IPS-11a (cell line): ENCODE results near the gene RASGRP1.

ENCODE experiments used
- H3K4me3 ChIP-seq: one replicate; pipeline ENCODE4 v1.5.1; 2013; ENCODE audit warnings: low read depth, low read length, control low read depth

Gene RASGRP1

GRCh38 chr15:38508647-38509046 is 56.0 kb downstream of the RASGRP1 start:
- no peak overlapping the region for H3K4me3 ChIP-seq

DNA sequence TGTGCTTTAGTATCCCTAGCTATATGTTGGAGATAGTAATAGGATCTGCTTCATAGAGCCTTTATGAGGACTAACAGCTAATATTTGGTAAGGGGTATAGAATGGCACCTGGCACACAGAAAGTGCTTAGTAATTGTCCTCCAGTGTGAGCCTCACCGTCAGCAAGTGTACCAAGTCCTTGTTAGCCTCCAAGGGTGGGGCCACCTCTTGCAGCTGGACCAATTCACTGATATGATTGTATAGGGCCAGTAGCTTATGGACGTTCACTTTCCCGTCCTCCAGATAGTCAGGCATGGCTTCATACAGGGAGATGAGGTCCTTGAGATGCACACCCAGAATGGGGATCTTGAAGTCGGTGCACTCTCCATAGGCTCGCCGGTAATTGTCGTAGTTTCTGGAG is 57.0 kb downstream of the RASGRP1 start:
- no peak overlapping the region for H3K4me3 ChIP-seq

GRCh38 chr15:38506997-38507396 is 57.6 kb downstream of the RASGRP1 start:
- H3K4me3 ChIP-seq, result no peak overlapping the region

- no peak overlapping the region for H3K4me3 ChIP-seq
Observed at GRCh38 chr15:38504680-38505467, 59.7 kb downstream of the RASGRP1 start.

GRCh38 chr15:38503496-38503895 is 61.1 kb downstream of the RASGRP1 start:
- no peak overlapping the region for H3K4me3 ChIP-seq

- no peak overlapping the region for H3K4me3 ChIP-seq
Observed at GRCh38 chr15:38499651-38500050, 65.0 kb downstream of the RASGRP1 start.

DNA sequence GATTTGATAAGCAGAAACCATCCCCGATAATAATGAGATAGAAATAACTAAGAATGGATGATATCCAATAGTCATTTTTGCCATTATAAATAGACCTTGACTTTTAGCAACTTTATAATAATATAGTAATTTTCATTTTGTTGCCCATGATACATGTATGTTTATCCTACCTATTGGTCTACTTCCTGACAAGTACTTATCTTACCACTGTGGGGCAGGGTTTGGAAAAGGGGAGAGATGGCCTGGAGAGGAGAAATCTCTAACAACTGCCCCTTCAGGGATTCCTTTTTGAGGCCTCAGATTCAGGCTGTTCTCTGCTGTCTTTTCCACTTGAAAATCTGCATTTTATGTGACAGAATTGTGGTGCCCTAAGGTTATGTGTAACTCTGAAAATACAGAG is 68.5 kb downstream of the RASGRP1 start:
- no peak overlapping the region for H3K4me3 ChIP-seq

DNA sequence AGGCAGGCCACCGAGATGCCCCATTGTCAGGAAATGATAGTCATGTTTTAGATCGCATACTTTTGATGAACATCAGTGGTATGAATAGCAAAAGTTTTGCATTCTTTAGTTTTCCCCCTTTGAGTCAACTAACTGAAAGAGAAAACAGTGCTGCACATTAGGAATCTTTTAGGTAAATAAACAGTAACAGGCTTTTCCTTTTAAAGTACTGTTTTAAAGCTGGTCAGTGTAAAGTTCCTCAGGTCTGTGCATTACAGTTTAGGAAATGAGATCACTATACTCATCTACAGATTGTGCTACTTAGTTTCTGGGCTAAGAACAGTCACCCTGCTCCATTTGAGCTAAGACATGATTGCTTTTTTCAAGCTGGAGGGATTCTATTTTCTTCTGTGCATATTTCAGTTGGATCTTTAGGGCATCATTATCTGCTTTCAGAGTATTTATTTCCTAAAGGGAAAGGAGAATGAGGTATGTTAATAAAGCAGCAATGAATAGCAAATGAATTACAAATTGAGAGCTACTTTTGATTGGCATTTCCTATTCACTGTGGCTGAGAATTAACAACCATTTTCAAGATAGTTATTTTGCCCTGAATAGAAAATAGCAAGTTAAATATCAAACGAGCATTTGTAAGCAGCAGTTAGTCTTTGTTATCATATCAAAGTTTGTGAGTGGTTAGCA is 74.2 kb downstream of the RASGRP1 start:
- no peak overlapping the region for H3K4me3 ChIP-seq

- no peak overlapping the region for H3K4me3 ChIP-seq
Observed at GRCh38 chr15:38487378-38487777, 77.2 kb downstream of the RASGRP1 start.

- no peak overlapping the region for H3K4me3 ChIP-seq
Observed at GRCh38 chr15:38486936-38487335, 77.7 kb downstream of the RASGRP1 start.

DNA sequence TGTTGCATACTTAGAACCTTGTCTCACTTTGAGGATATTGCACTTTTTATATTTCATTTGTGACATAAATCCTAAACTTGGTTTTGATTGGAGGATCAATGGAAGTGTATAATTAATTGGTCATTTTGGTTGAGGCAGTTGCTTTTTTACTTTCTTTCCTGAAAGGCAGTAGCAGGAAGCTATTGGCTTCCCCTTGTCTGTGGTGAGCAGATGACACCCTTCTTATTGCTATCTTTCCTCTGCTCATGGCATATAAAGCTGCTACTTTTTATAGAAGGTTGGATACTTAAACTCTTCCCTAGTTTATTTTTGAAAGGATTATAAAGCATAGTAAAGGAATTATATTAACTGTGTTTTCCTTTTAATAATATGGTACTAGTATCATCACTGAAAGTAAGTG is 82.0 kb downstream of the RASGRP1 start:
- H3K4me3 ChIP-seq, result no peak overlapping the region

GRCh38 chr15:38481761-38482160 is 82.9 kb downstream of the RASGRP1 start:
- no peak overlapping the region for H3K4me3 ChIP-seq

DNA sequence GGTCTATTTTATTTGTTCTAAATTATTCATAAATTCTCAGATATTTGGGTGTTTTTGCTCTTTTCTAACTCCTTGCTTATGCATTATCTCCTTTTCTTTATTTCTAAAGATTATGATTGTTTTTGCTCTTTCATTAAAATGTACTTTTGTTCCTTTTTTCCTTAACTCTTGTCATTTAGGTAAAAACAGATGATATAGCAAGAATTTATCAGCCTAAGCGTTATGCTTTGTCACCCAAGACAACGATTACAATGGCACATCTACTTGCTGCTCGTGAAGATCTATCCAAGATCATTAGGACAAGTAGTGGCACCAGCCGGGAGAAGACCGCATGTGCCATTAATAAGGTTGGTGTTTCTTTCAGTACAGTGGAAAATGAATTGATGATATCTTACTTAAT is 83.5 kb downstream of the RASGRP1 start:
- H3K4me3 ChIP-seq, result no peak overlapping the region

- H3K4me3 ChIP-seq, result no peak overlapping the region
Observed at GRCh38 chr15:38479756-38480155, 84.9 kb downstream of the RASGRP1 start.

- no peak overlapping the region for H3K4me3 ChIP-seq
Observed at GRCh38 chr15:38479266-38479665, 85.3 kb downstream of the RASGRP1 start.

GRCh38 chr15:38477637-38478036 is 87.0 kb downstream of the RASGRP1 start:
- H3K4me3 ChIP-seq, result no peak overlapping the region

DNA sequence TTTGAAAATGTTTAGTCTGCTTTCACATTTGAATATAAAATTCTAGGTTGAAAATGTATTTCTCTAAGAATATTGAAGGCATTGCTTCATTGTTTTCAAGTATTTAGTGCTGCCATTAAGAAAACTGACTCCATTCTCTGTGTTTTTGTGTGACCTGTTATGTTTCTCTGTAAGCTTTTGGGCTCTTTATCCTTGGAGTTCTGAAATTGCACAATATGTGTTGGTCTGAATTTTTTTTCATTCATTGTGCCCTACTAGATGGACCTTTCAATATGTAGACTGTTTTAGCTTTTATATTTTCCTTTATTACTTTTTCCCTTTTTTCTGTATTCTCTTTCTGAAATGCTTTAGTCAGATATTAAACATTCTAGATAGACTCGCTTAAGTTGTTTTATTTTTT is 88.5 kb downstream of the RASGRP1 start:
- H3K4me3 ChIP-seq, result no peak overlapping the region

- H3K4me3 ChIP-seq, result no peak overlapping the region
Observed at GRCh38 chr15:38475361-38475760, 89.3 kb downstream of the RASGRP1 start.

DNA sequence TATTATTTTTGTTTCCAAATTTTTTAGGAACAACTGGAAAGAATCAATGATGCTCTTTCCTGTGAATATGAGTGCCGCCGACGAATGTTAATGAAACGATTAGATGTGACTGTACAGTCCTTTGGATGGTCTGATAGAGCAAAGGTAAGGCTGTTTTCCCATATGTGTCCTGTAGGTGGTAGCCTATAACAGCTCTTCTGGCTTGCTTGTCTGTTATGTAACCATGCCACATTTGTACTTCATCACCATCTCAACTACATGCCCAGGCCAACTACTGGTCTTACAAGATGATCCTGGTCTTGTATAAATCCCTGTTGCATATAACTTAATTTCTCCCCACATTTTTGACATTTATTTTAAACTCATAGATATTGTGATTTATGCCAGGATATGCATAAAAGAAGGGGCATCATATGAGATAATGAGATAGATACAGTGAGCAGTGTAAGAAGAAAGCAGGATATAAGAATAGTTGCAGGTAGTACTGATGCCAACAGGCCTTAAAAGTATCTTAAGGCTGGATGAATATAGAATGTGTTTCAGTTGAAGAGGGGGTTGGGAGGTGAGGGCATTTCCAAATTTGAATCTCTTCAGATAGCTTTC is 90.4 kb downstream of the RASGRP1 start:
- H3K4me3 ChIP-seq, result no peak overlapping the region

DNA sequence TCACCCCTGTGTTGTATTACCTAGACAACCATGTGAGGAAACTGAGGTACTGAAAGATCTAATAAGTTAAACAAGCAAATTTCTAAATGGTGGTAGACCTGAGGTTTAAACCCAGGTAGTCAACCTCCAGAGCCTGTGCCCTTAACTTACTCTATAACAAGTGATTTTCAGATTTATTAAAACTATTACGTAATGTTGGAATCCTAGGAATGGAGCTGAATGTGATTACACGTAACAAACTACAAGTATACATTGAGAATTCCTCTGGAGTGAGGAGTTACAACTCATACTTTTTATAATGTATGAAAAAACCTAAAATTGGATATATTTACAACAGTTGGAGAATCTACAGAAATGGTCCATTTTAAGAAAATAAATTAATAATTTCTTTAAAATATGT is 92.6 kb downstream of the RASGRP1 start:
- H3K4me3 ChIP-seq, result no peak overlapping the region

DNA sequence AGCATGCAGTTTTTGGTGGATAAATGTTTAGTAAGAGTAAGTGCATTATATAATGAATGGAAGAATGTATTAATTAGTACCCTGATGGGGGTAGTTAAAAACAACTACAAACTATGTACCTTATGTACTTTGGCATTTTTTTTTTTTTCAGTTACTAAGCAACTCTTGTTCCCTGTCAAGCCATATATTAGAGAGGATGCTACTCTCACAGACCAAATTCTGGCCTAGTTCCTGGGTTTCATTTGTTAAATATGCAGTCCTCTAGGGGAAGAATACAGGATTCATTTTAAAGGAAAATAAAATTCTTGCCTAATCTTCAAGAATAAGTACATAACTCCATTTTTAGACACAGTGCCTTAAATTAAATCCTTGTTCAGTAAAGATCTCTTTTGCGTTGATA is 93.8 kb downstream of the RASGRP1 start:
- H3K4me3 ChIP-seq, result no peak overlapping the region

DNA sequence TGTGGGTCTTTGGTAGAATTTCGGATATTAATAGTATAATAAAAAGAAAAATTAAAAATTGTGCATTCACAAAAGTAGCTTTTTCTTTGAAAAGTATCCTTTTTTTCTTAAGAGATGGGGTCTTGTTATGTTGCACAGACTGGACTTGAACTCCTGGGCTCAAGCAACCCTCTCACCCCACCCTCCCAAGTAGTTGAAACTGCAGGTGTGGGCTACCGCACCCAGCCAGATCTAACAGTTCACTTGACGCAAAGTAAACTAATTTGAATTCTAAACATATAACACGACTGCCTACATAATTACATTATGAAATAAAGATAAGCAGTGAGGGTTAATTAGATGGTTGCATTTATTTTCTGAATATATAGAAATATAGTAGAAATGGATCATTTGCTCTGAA is 99.9 kb downstream of the RASGRP1 start:
- no peak overlapping the region for H3K4me3 ChIP-seq
